GM12878 (cell line): Measurements from ENCODE around the gene ADM.
A peak's percentile ranks its signal among the peaks of the same experiment; 100 is the strongest.

ENCODE experiments used
- TF ChIP-seq, protein P1 (sequence below): fragments of 450-650 bp; IDR thresholded peaks from 2 replicates; pipeline ENCODE4 v1.6.1; 2017; ENCODE audit warnings: mild to moderate bottlenecking, moderate library complexity
- TF ChIP-seq, protein P2 (sequence below), 3 experiments: IDR thresholded peaks in 2 of 3; conservative IDR thresholded peaks in 1 of 3; 2 replicates each; pipeline ENCODE4 v1.5.1; 2011; ENCODE audit warnings: low read depth in 3 of 3, low read length in 3 of 3, mild to moderate bottlenecking in 3 of 3, control low read depth in 2 of 3, moderate library complexity in 2 of 3, inconsistent platforms in 1 of 3, mixed read lengths in 1 of 3; ENCODE audit not compliant: control insufficient read depth in 2 of 3, insufficient read depth in 1 of 3; ENCODE audit errors: extremely low read depth in 1 of 3
- TF ChIP-seq, protein P3 (sequence below): IDR thresholded peaks from 2 replicates; pipeline ENCODE4 v1.6.1; 2011; ENCODE audit warnings: borderline replicate concordance, low read depth, mild to moderate bottlenecking, moderate library complexity, mixed read lengths, low read length; ENCODE audit not compliant: insufficient read depth; ENCODE audit errors: extremely low read length

DNA sequence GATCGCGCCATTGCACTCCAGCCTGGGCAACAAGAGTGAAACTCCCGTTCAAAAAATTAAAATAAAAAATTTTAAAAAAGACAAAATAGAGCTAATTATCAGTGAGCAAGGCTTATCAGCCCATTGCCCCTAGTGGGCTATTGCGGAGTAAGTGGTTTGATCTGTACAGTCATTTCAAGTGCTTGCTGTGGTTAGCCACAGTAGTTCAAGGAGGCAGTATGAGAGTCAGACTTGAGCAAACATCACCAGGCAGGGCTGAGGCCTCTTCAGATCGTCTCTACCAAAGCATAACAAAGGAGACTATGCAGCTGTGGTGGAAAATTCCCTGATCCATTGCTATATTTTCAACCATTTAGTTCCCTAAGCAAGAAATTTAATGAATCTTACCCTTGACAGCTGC is 6.5 kb upstream of the ADM start:
- TF ChIP-seq, protein P1, sequence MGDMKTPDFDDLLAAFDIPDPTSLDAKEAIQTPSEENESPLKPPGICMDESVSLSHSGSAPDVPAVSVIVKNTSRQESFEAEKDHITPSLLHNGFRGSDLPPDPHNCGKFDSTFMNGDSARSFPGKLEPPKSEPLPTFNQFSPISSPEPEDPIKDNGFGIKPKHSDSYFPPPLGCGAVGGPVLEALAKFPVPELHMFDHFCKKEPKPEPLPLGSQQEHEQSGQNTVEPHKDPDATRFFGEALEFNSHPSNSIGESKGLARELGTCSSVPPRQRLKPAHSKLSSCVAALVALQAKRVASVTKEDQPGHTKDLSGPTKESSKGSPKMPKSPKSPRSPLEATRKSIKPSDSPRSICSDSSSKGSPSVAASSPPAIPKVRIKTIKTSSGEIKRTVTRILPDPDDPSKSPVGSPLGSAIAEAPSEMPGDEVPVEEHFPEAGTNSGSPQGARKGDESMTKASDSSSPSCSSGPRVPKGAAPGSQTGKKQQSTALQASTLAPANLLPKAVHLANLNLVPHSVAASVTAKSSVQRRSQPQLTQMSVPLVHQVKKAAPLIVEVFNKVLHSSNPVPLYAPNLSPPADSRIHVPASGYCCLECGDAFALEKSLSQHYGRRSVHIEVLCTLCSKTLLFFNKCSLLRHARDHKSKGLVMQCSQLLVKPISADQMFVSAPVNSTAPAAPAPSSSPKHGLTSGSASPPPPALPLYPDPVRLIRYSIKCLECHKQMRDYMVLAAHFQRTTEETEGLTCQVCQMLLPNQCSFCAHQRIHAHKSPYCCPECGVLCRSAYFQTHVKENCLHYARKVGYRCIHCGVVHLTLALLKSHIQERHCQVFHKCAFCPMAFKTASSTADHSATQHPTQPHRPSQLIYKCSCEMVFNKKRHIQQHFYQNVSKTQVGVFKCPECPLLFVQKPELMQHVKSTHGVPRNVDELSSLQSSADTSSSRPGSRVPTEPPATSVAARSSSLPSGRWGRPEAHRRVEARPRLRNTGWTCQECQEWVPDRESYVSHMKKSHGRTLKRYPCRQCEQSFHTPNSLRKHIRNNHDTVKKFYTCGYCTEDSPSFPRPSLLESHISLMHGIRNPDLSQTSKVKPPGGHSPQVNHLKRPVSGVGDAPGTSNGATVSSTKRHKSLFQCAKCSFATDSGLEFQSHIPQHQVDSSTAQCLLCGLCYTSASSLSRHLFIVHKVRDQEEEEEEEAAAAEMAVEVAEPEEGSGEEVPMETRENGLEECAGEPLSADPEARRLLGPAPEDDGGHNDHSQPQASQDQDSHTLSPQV, result no peak
- TF ChIP-seq, protein P2, sequence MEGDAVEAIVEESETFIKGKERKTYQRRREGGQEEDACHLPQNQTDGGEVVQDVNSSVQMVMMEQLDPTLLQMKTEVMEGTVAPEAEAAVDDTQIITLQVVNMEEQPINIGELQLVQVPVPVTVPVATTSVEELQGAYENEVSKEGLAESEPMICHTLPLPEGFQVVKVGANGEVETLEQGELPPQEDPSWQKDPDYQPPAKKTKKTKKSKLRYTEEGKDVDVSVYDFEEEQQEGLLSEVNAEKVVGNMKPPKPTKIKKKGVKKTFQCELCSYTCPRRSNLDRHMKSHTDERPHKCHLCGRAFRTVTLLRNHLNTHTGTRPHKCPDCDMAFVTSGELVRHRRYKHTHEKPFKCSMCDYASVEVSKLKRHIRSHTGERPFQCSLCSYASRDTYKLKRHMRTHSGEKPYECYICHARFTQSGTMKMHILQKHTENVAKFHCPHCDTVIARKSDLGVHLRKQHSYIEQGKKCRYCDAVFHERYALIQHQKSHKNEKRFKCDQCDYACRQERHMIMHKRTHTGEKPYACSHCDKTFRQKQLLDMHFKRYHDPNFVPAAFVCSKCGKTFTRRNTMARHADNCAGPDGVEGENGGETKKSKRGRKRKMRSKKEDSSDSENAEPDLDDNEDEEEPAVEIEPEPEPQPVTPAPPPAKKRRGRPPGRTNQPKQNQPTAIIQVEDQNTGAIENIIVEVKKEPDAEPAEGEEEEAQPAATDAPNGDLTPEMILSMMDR (IDR thresholded peaks at IDR 0.05 in 2 of 3, conservative IDR thresholded peaks at IDR 0.05 in 1 of 3; ENCODE audit: control insufficient read depth in 2 of 3, extremely low read depth in 1 of 3, insufficient read depth in 1 of 3, low read depth in 3 of 3, low read length in 3 of 3), result peak; percentile 3 to 50 (median 30); a peak in 3 of 6 replicates
- TF ChIP-seq, protein P3, sequence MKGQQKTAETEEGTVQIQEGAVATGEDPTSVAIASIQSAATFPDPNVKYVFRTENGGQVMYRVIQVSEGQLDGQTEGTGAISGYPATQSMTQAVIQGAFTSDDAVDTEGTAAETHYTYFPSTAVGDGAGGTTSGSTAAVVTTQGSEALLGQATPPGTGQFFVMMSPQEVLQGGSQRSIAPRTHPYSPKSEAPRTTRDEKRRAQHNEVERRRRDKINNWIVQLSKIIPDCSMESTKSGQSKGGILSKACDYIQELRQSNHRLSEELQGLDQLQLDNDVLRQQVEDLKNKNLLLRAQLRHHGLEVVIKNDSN, result no peak
